ENCODE data around the gene ABCC1.

ABCC1 gene

GRCh38 chr16:16148755-16149154, 199.3 kb downstream of the ABCC1 start:
- H3K4me3 ChIP-seq (ENCODE audit: insufficient read depth, low read length, poor library complexity, severe bottlenecking), result no peak overlapping the region
- H3K9ac ChIP-seq (ENCODE audit: low read length), result no peak overlapping the region
- H2AFZ ChIP-seq (ENCODE audit: low read depth, low read length, severe bottlenecking), result no peak overlapping the region
- H3K27me3 ChIP-seq (ENCODE audit: low read length), result no peaks in the 10 kb centered on the region
- no peaks in the 10 kb centered on the region for H3K79me2 ChIP-seq (ENCODE audit: insufficient read depth, low read length)
- H3K27ac ChIP-seq (ENCODE audit: low read depth, low read length), result no peak overlapping the region
- TF ChIP-seq EZH2phosphoT487 (conservative IDR thresholded peaks at IDR 0.05; ENCODE audit: low read length) (no peak), CTCF (IDR thresholded peaks at IDR 0.05; ENCODE audit: insufficient read depth, low read length, poor library complexity, severe bottlenecking) (no peak)
- no peaks in the 10 kb centered on the region for H4K20me1 ChIP-seq (ENCODE audit: low read depth, low read length)
- H3K36me3 ChIP-seq (ENCODE audit: low read length), result no peaks in the 10 kb centered on the region
- H3F3A ChIP-seq (ENCODE audit: insufficient read depth), result no peaks in the 10 kb centered on the region
- no peak overlapping the region for H3K4me2 ChIP-seq (ENCODE audit: low read depth, low read length, poor library complexity, severe bottlenecking)
- no peaks in the 10 kb centered on the region for H3K9me3 ChIP-seq (ENCODE audit: insufficient read depth, low read length)
- H3K9me2 ChIP-seq (replicated peaks; ENCODE audit: insufficient read depth, low read length), result no peaks in the 10 kb centered on the region

GRCh38 chr16:16149710-16150116, 200.3 kb downstream of the ABCC1 start:
- Histone ChIP-seq H3K4me2 (ENCODE audit: low read depth, low read length, poor library complexity, severe bottlenecking) (no peak overlapping the region), H3K27ac (ENCODE audit: low read depth, low read length) (no peak overlapping the region), H3K27me3 (ENCODE audit: low read length) (no peaks in the 10 kb centered on the region), H3K9me3 (ENCODE audit: insufficient read depth, low read length) (no peaks in the 10 kb centered on the region), H3K79me2 (ENCODE audit: insufficient read depth, low read length) (no peaks in the 10 kb centered on the region), H3F3A (ENCODE audit: insufficient read depth) (no peaks in the 10 kb centered on the region), H3K4me3 (ENCODE audit: insufficient read depth, low read length, poor library complexity, severe bottlenecking) (no peak overlapping the region), H4K20me1 (ENCODE audit: low read depth, low read length) (no peaks in the 10 kb centered on the region), H2AFZ (ENCODE audit: low read depth, low read length, severe bottlenecking) (no peak overlapping the region), H3K9ac (ENCODE audit: low read length) (no peak overlapping the region), H3K36me3 (ENCODE audit: low read length) (no peaks in the 10 kb centered on the region), H3K9me2 (replicated peaks; ENCODE audit: insufficient read depth, low read length) (no peaks in the 10 kb centered on the region)
- TF ChIP-seq CTCF (IDR thresholded peaks at IDR 0.05; ENCODE audit: insufficient read depth, low read length, poor library complexity, severe bottlenecking) (no peak), EZH2phosphoT487 (conservative IDR thresholded peaks at IDR 0.05; ENCODE audit: low read length) (no peak)

GRCh38 chr16:16150117-16150877, 200.9 kb downstream of the ABCC1 start:
- Histone ChIP-seq H3K9me3 (ENCODE audit: insufficient read depth, low read length) (no peaks in the 10 kb centered on the region), H3K4me3 (ENCODE audit: insufficient read depth, low read length, poor library complexity, severe bottlenecking) (no peak overlapping the region), H3K9me2 (replicated peaks; ENCODE audit: insufficient read depth, low read length) (no peaks in the 10 kb centered on the region), H3K27me3 (ENCODE audit: low read length) (no peaks in the 10 kb centered on the region), H4K20me1 (ENCODE audit: low read depth, low read length) (no peaks in the 10 kb centered on the region), H3F3A (ENCODE audit: insufficient read depth) (no peaks in the 10 kb centered on the region), H3K4me2 (ENCODE audit: low read depth, low read length, poor library complexity, severe bottlenecking) (no peak overlapping the region), H3K27ac (ENCODE audit: low read depth, low read length) (no peak overlapping the region), H3K9ac (ENCODE audit: low read length) (no peak overlapping the region), H2AFZ (ENCODE audit: low read depth, low read length, severe bottlenecking) (no peak overlapping the region), H3K36me3 (ENCODE audit: low read length) (no peaks in the 10 kb centered on the region), H3K79me2 (ENCODE audit: insufficient read depth, low read length) (no peaks in the 10 kb centered on the region)
- no peak for TF ChIP-seq EZH2phosphoT487 (conservative IDR thresholded peaks at IDR 0.05; ENCODE audit: low read length)
- no peak for TF ChIP-seq CTCF (IDR thresholded peaks at IDR 0.05; ENCODE audit: insufficient read depth, low read length, poor library complexity, severe bottlenecking)

All from SU-DHL-6 (cell line).